HepG2 (cell line): ENCODE data around the gene TFRC. TPM values are rescaled to one million over a fixed set of nuclear protein-coding genes. Genes with fewer than 3 reads are reported as not detected.
A peak's percentile ranks its signal among the peaks of the same experiment; 100 is the strongest.

Experiments
- ATAC-seq: fragments of 200-7000 bp; cut with Tn5 transposase; 3 replicates; pipeline ENCODE4 v1.9.1; 2020; ENCODE audit warnings: mild to moderate bottlenecking, moderate library complexity
- BruUV-seq: library from RNA; stranded (reverse); fragments of 400-500 nt; replicated peaks from 2 replicates; lab custom pipeline; 2021; lab: Mats Ljungman, UMichigan
- CTCF ChIA-PET: fragments of 300-600 bp; formaldehyde crosslinking; extraction: SDS; loops from one replicate; lab custom pipeline; 2021; ENCODE audit warnings: low total read pairs, inconsistent platforms, low intra/inter-chr PET ratio; lab: Yijun Ruan, JAX
- POLR2A ChIA-PET: fragments of 350-600 bp; sonication (Branson Sonifier 250); formaldehyde crosslinking; loops from one replicate; lab custom pipeline; 2020; ENCODE audit warnings: antibody characterized with exemption, inconsistent platforms; lab: Yijun Ruan, JAX
- DNase-seq: peaks from one replicate; pipeline ENCODE4 v3.0.0-alpha.2; 2015; ENCODE audit warnings: low spot score
- FAIRE-seq: peaks from 3 replicates; lab custom pipeline; 2011; peaks lifted over from hg19 to GRCh38; lab: Jason Lieb, UNC
- H2AFZ ChIP-seq: one replicate; pipeline ENCODE4 v1.6.1; 2011; ENCODE audit warnings: low read length, inconsistent platforms
- H3K27ac ChIP-seq: fragments of 300-600 bp; 3 replicates; pipeline ENCODE4 v1.8.0; 2011; ENCODE audit warnings: mixed run types, mild to moderate bottlenecking, mixed read lengths, low read length, inconsistent platforms; ENCODE audit not compliant: insufficient read depth; ENCODE audit errors: extremely low read length
- H3K27me3 ChIP-seq, 2 experiments: fragments of 200-600 bp in 1 of 2; 2 replicates in 1 of 2; 3 replicates in 1 of 2; pipeline versions ENCODE4 v1.6.0 to v1.8.0; 2011; ENCODE audit warnings: low read length in 2 of 2, mild to moderate bottlenecking in 2 of 2, moderate library complexity in 2 of 2, inconsistent platforms in 1 of 2; ENCODE audit not compliant: insufficient read depth in 2 of 2, control insufficient read depth in 1 of 2
- H3K36me3 ChIP-seq, 2 experiments: fragments of 200-600 bp in 1 of 2; replicated peaks in 1 of 2; 2 replicates in 1 of 2; 3 replicates in 1 of 2; pipeline versions ENCODE4 v1.5.1 to v1.8.0; 2011; ENCODE audit warnings: low read length in 2 of 2, inconsistent platforms in 1 of 2; ENCODE audit not compliant: insufficient read depth in 2 of 2, control insufficient read depth in 1 of 2
- H3K4me1 ChIP-seq: 2 replicates; pipeline ENCODE4 v1.5.1; 2012; ENCODE audit warnings: low read length, inconsistent platforms; ENCODE audit not compliant: insufficient read depth
- H3K4me2 ChIP-seq: 2 replicates; pipeline ENCODE4 v1.6.0; 2011; ENCODE audit warnings: low read depth, low read length, inconsistent platforms
- H3K4me3 ChIP-seq, 3 experiments: fragments of 200-600 bp in 1 of 3; sonication (generic), shearing (Covaris generic) in 1 of 3; replicated peaks in 1 of 3; 2 replicates each; pipeline ENCODE4 v1.5.1; 2011 to 2016; ENCODE audit warnings: low read length in 3 of 3, inconsistent platforms in 2 of 3, low read depth in 2 of 3, mild to moderate bottlenecking in 2 of 3, control low read depth in 1 of 3, mixed read lengths in 1 of 3; ENCODE audit not compliant: insufficient read depth in 1 of 3
- H3K79me2 ChIP-seq: one replicate; pipeline ENCODE4 v1.6.1; 2011; ENCODE audit warnings: low read length, inconsistent platforms; ENCODE audit not compliant: insufficient read depth
- H3K9ac ChIP-seq: 2 replicates; pipeline ENCODE4 v1.6.0; 2011; ENCODE audit warnings: mild to moderate bottlenecking, low read depth, low read length, inconsistent platforms; ENCODE audit not compliant: insufficient read depth
- H3K9me3 ChIP-seq: 2 replicates; pipeline ENCODE4 v1.5.1; 2012; ENCODE audit warnings: mild to moderate bottlenecking, low read length
- H4K20me1 ChIP-seq: 2 replicates; pipeline ENCODE4 v1.6.0; 2011; ENCODE audit warnings: inconsistent platforms, mild to moderate bottlenecking, low read length, moderate library complexity; ENCODE audit not compliant: insufficient read depth
- FOXC1 ChIP-seq: sonication (generic); formaldehyde crosslinking; IDR thresholded peaks from 2 replicates; pipeline ENCODE4 v1.8.0; 2022; ENCODE audit warnings: mild to moderate bottlenecking, missing genetic modification reagents, borderline replicate concordance
- NFE2 ChIP-seq: sonication (generic); formaldehyde crosslinking; IDR thresholded peaks from 2 replicates; pipeline ENCODE4 v1.4.0; 2020; ENCODE audit warnings: missing genetic modification reagents
- NRL ChIP-seq: sonication (generic); formaldehyde crosslinking; IDR thresholded peaks from 2 replicates; pipeline ENCODE4 v1.5.0; 2020; ENCODE audit warnings: missing genetic modification reagents, mild to moderate bottlenecking, moderate library complexity, borderline replicate concordance
- RBFOX2 ChIP-seq: fragments of 200-400 bp; formaldehyde crosslinking; IDR thresholded peaks from 2 replicates; pipeline ENCODE4 v1.6.1; 2017; ENCODE audit warnings: low read depth, mild to moderate bottlenecking, low read length
- TFDP2 ChIP-seq: sonication (generic); formaldehyde crosslinking; IDR thresholded peaks from 2 replicates; pipeline ENCODE4 v1.4.0; 2020; ENCODE audit warnings: missing genetic modification reagents
- THAP9 ChIP-seq: sonication (generic); formaldehyde crosslinking; IDR thresholded peaks from 2 replicates; pipeline ENCODE4; 2020; ENCODE audit warnings: missing genetic modification reagents, mild to moderate bottlenecking, borderline replicate concordance
- ZNF10 ChIP-seq: sonication (generic); formaldehyde crosslinking; IDR thresholded peaks from 2 replicates; pipeline ENCODE4 v1.4.0; 2020; ENCODE audit warnings: mild to moderate bottlenecking, low read depth, missing genetic modification reagents, borderline replicate concordance
- ZNF672 ChIP-seq: sonication (generic); formaldehyde crosslinking; IDR thresholded peaks from 2 replicates; pipeline ENCODE4 v1.8.1; 2022; ENCODE audit warnings: missing genetic modification reagents
- WGBS: methylation state at CpG from one replicate; pipeline ENCODE4 v1.1.6; 2017; ENCODE audit warnings: low lambda C conversion rate; 5-methylcytosine and 5-hydroxymethylcytosine counted together
- in situ Hi-C: cut with HindIII; loops from 2 replicates; pipeline ENCODE4 v1.10.0; 2017; ENCODE audit warnings: low pct_unique_long_range_greater_than_20kb; ENCODE audit not compliant: extremely low pct_ligation_motif_present
- intact Hi-C: fragments of 100-400 bp; cut with micrococcal nuclease; formaldehyde crosslinking; loops from one replicate; pipeline ENCODE4 v1.10.0; 2022; ENCODE audit not compliant: unreplicated experiment
- polyA plus RNA-seq, 8 experiments: library from polyadenylated mRNA; depleted of rRNA in 3 of 8; stranded (reverse) in 7 of 8; unstranded in 1 of 8; fragments of >200 nt; fragmentation: Illumina TruSeq in 4 of 8; extraction: Trizol in 4 of 8; gene quantifications; 2 replicates each; pipeline versions ENCODE4 v1.2.1 to v1.2.3, GENCODE V29; 2011 to 2016; ENCODE audit warnings: low read depth in 4 of 8, missing spikeins in 1 of 8, mixed read lengths in 1 of 8; ENCODE audit not compliant: insufficient read depth in 1 of 8
- total RNA-seq, 5 experiments: library from RNA; depleted of rRNA; stranded (reverse); fragments of >200 nt; fragmentation: Illumina TruSeq; extraction: Trizol; gene quantifications; 2 replicates each; pipeline ENCODE4 v1.2.3, GENCODE V29; 2016; ENCODE audit warnings: low read depth in 1 of 5
- TF ChIP-seq, protein P1 (sequence below): sonication (generic); formaldehyde crosslinking; IDR thresholded peaks from 2 replicates; pipeline ENCODE4 v1.4.0; 2020; ENCODE audit warnings: mild to moderate bottlenecking, missing genetic modification reagents

TFRC gene
- total and polyA plus RNA-seq, 2 of the 13 experiments (the other 11 are each of a cell fraction or from before 2014, with no cell fraction given), result 188 to 274 TPM

GRCh38 chr3:196054661-196055060, 27.2 kb downstream of the TFRC start:
- WGBS, result over 99% methylated on average over 10 of the region's 10 CpGs

More at GRCh38 chr3:196054661-196055060, 27.2 kb downstream of the TFRC start:
- FAIRE-seq, result no peak
- H2AFZ ChIP-seq, result no peak overlapping the region
- no peak overlapping the region for H3K27ac ChIP-seq
- peaks cover 26% of the 10 kb centered on the region for H4K20me1 ChIP-seq
- peaks cover 26% of the 10 kb centered on the region for H3K4me1 ChIP-seq
- peaks cover 36 to 93% of the 10 kb centered on the region in 2 experiments for H3K36me3 ChIP-seq
- no peak for TF ChIP-seq ZNF10
- TF ChIP-seq RBFOX2, result 0 out of 2 replicates have a peak, but pooled peaks have one; percentile 18
- TF ChIP-seq ZNF672, result no peak
- no peak for TF ChIP-seq TFDP2 (CRISPR knock-in tag)
- TF ChIP-seq NFE2 (CRISPR knock-in tag), result no peak
- TF ChIP-seq NRL, result no peak
- TF ChIP-seq THAP9 (CRISPR knock-in tag), result no peak
- no peak for TF ChIP-seq FOXC1 (CRISPR knock-in tag)
- TF ChIP-seq, protein P1, sequence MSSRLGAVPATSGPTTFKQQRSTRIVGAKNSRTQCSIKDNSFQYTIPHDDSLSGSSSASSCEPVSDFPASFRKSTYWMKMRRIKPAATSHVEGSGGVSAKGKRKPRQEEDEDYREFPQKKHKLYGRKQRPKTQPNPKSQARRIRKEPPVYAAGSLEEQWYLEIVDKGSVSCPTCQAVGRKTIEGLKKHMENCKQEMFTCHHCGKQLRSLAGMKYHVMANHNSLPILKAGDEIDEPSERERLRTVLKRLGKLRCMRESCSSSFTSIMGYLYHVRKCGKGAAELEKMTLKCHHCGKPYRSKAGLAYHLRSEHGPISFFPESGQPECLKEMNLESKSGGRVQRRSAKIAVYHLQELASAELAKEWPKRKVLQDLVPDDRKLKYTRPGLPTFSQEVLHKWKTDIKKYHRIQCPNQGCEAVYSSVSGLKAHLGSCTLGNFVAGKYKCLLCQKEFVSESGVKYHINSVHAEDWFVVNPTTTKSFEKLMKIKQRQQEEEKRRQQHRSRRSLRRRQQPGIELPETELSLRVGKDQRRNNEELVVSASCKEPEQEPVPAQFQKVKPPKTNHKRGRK, result no peak
- H3K79me2 ChIP-seq, result no peaks in the 10 kb centered on the region
- intact Hi-C loops, result no loop called here
- ChIA-PET CTCF (no interaction called here), POLR2A (no interaction called here)
- H3K27me3 ChIP-seq, result no peaks in the 10 kb centered on the region
- no peaks in the 10 kb centered on the region for H3K9me3 ChIP-seq
- no peak overlapping the region for H3K4me2 ChIP-seq
- no peak overlapping the region for H3K9ac ChIP-seq
- H3K4me3 ChIP-seq, result no peak overlapping the region
- BruUV-seq, result no TSS peak
- in situ Hi-C loops, result no loop called here
- ATAC-seq, result no peak
- no peak for DNase-seq
